ENCODE results near the gene ZBTB7C.

ZBTB7C gene

GRCh38 chr18:48155856-48156255, 253.3 kb downstream of the ZBTB7C start:
- no peak overlapping the region for H3K4me3 ChIP-seq (replicated peaks; ENCODE audit: low read depth, low read length)
- no peak for DNase-seq (ENCODE audit: low read depth)
- no peak for TF ChIP-seq CTCF (IDR thresholded peaks at IDR 0.05; ENCODE audit: low read length, missing control alignments)

GRCh38 chr18:48154828-48155227, 254.4 kb downstream of the ZBTB7C start:
- H3K4me3 ChIP-seq (replicated peaks; ENCODE audit: low read depth, low read length): no peak overlapping the region
- TF ChIP-seq CTCF (IDR thresholded peaks at IDR 0.05; ENCODE audit: low read length, missing control alignments): no peak
- no peak for DNase-seq (ENCODE audit: low read depth)

- DNase-seq (ENCODE audit: low read depth): peak; percentile 78
- H3K4me3 ChIP-seq (replicated peaks; ENCODE audit: low read depth, low read length): no peak overlapping the region
- no peak for TF ChIP-seq CTCF (IDR thresholded peaks at IDR 0.05; ENCODE audit: low read length, missing control alignments)
Observed at GRCh38 chr18:48153613-48154481, 255.3 kb downstream of the ZBTB7C start.

- DNase-seq (ENCODE audit: low read depth): peak; percentile 65
- no peak for TF ChIP-seq CTCF (IDR thresholded peaks at IDR 0.05; ENCODE audit: low read length, missing control alignments)
- no peak overlapping the region for H3K4me3 ChIP-seq (replicated peaks; ENCODE audit: low read depth, low read length)
Observed at GRCh38 chr18:48152549-48152948, 256.6 kb downstream of the ZBTB7C start.

- TF ChIP-seq CTCF (IDR thresholded peaks at IDR 0.05; ENCODE audit: low read length, missing control alignments): no peak
- H3K4me3 ChIP-seq (replicated peaks; ENCODE audit: low read depth, low read length): no peak overlapping the region
- no peak for DNase-seq (ENCODE audit: low read depth)
Observed at GRCh38 chr18:48151421-48152065, 257.6 kb downstream of the ZBTB7C start.

- no peak for TF ChIP-seq CTCF (IDR thresholded peaks at IDR 0.05; ENCODE audit: low read length, missing control alignments)
- no peak overlapping the region for H3K4me3 ChIP-seq (replicated peaks; ENCODE audit: low read depth, low read length)
- no peak for DNase-seq (ENCODE audit: low read depth)
Observed at GRCh38 chr18:48149020-48149685, 260.0 kb downstream of the ZBTB7C start.

Data from fibroblast of pulmonary artery (primary cell).